ENCODE data around the gene CBLC. TPM values are rescaled to one million over a fixed set of nuclear protein-coding genes. Genes with fewer than 3 reads are reported as not detected.
A peak's percentile ranks its signal among the peaks of the same experiment; 100 is the strongest.

Gene CBLC
- polyA plus RNA-seq, 1 donor (not counting 4 experiments of a cell fraction or from before 2014, with no cell fraction given) = 27.8 TPM

- Histone ChIP-seq H3K79me2 (ENCODE audit: control insufficient read depth, insufficient read depth, low read length) (peaks cover 16% of the 10 kb centered on the region), H3K9me1 (ENCODE audit: control insufficient read depth, extremely low read depth, insufficient read depth, low read length) (peaks cover 4% of the 10 kb centered on the region), H3K9me3 (ENCODE audit: control insufficient read depth, low read depth, low read length) (no peaks in the 10 kb centered on the region), H3K4me2 (ENCODE audit: control insufficient read depth, extremely low read depth, insufficient read depth, low read depth, low read length) (peak overlapping the region; percentile 93), H3K27ac (ENCODE audit: control insufficient read depth, insufficient read depth, low read length) (peak overlapping the region; percentile 83), H2AFZ (ENCODE audit: control insufficient read depth, low read length) (no peak overlapping the region), H3K36me3 (ENCODE audit: control insufficient read depth in 2 of 2, extremely low read depth in 1 of 2, insufficient read depth in 2 of 2, low read length in 2 of 2) (peaks cover 23 to 26% of the 10 kb centered on the region in 2 experiments), H3K27me3 (ENCODE audit: control insufficient read depth, extremely low read depth, insufficient read depth, low read length) (no peaks in the 10 kb centered on the region), H3K4me3 (ENCODE audit: control insufficient read depth in 2 of 3, extremely low read depth in 1 of 3, insufficient read depth in 2 of 3, low read depth in 1 of 3, low read length in 3 of 3) (peak overlapping the region; percentile 28 to 62 (median 58)), H3K4me1 (ENCODE audit: control insufficient read depth, extremely low read depth, insufficient read depth, low read length) (peaks cover 35% of the 10 kb centered on the region), H3K9ac (ENCODE audit: control insufficient read depth, extremely low read depth, insufficient read depth, low read length) (peak overlapping the region; percentile 77), H4K20me1 (ENCODE audit: control insufficient read depth, extremely low read depth, insufficient read depth, low read length) (no peaks in the 10 kb centered on the region)
- no peak for DNase-seq (ENCODE audit: low read depth, low spot score)
- dilution Hi-C loops (cut with MboI; ENCODE audit: extremely low pct_ligation_motif_present, low sequenced_read_pairs) = no loop called here
- FAIRE-seq = no peak
- TF ChIP-seq EZH2 (IDR thresholded peaks at IDR 0.05; ENCODE audit: low read length) = no peak
- TF ChIP-seq, protein P1, sequence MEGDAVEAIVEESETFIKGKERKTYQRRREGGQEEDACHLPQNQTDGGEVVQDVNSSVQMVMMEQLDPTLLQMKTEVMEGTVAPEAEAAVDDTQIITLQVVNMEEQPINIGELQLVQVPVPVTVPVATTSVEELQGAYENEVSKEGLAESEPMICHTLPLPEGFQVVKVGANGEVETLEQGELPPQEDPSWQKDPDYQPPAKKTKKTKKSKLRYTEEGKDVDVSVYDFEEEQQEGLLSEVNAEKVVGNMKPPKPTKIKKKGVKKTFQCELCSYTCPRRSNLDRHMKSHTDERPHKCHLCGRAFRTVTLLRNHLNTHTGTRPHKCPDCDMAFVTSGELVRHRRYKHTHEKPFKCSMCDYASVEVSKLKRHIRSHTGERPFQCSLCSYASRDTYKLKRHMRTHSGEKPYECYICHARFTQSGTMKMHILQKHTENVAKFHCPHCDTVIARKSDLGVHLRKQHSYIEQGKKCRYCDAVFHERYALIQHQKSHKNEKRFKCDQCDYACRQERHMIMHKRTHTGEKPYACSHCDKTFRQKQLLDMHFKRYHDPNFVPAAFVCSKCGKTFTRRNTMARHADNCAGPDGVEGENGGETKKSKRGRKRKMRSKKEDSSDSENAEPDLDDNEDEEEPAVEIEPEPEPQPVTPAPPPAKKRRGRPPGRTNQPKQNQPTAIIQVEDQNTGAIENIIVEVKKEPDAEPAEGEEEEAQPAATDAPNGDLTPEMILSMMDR (optimal IDR thresholded peaks at IDR 0.05 in 1 of 3, IDR thresholded peaks at IDR 0.05 in 1 of 3, conservative IDR thresholded peaks at IDR 0.05 in 1 of 3; ENCODE audit: extremely low read depth in 1 of 3, insufficient read depth in 2 of 3, low read length in 3 of 3) = no peak
These were observed 24.1 kb upstream of the CBLC start for GRCh38 chr19:44753626-44753931.

GRCh38 chr19:44753932-44754749, 23.5 kb upstream of the CBLC start:
- H3K9me3 ChIP-seq (ENCODE audit: control insufficient read depth, low read depth, low read length) = no peaks in the 10 kb centered on the region
- peaks cover 35% of the 10 kb centered on the region for H3K4me1 ChIP-seq (ENCODE audit: control insufficient read depth, extremely low read depth, insufficient read depth, low read length)
- H3K4me3 ChIP-seq (ENCODE audit: control insufficient read depth in 2 of 3, extremely low read depth in 1 of 3, insufficient read depth in 2 of 3, low read depth in 1 of 3, low read length in 3 of 3) = peak overlapping the region; percentile 28 to 62 (median 58)
- H3K9me1 ChIP-seq (ENCODE audit: control insufficient read depth, extremely low read depth, insufficient read depth, low read length) = peaks cover 4% of the 10 kb centered on the region
- FAIRE-seq (no peak), DNase-seq (ENCODE audit: low read depth, low spot score) (no peak)
- no peaks in the 10 kb centered on the region for H3K27me3 ChIP-seq (ENCODE audit: control insufficient read depth, extremely low read depth, insufficient read depth, low read length)
- dilution Hi-C loops (cut with MboI; ENCODE audit: extremely low pct_ligation_motif_present, low sequenced_read_pairs) = no loop called here
- peaks cover 24 to 27% of the 10 kb centered on the region in 2 experiments for H3K36me3 ChIP-seq (ENCODE audit: control insufficient read depth in 2 of 2, extremely low read depth in 1 of 2, insufficient read depth in 2 of 2, low read length in 2 of 2)
- H3K4me2 ChIP-seq (ENCODE audit: control insufficient read depth, extremely low read depth, insufficient read depth, low read depth, low read length) = peak overlapping the region; percentile 93
- H3K27ac ChIP-seq (ENCODE audit: control insufficient read depth, insufficient read depth, low read length) = peak overlapping the region; percentile 83
- peak overlapping the region; percentile 77 for H3K9ac ChIP-seq (ENCODE audit: control insufficient read depth, extremely low read depth, insufficient read depth, low read length)
- H4K20me1 ChIP-seq (ENCODE audit: control insufficient read depth, extremely low read depth, insufficient read depth, low read length) = no peaks in the 10 kb centered on the region
- H2AFZ ChIP-seq (ENCODE audit: control insufficient read depth, low read length) = peak overlapping the region; percentile 6
- TF ChIP-seq, protein P1 (optimal IDR thresholded peaks at IDR 0.05 in 1 of 3, IDR thresholded peaks at IDR 0.05 in 1 of 3, conservative IDR thresholded peaks at IDR 0.05 in 1 of 3; ENCODE audit: extremely low read depth in 1 of 3, insufficient read depth in 2 of 3, low read length in 3 of 3) = no peak
- no peak for TF ChIP-seq EZH2 (IDR thresholded peaks at IDR 0.05; ENCODE audit: low read length)
- H3K79me2 ChIP-seq (ENCODE audit: control insufficient read depth, insufficient read depth, low read length) = peaks cover 13% of the 10 kb centered on the region

Measured in keratinocyte (primary cell).